Neural cell (in vitro differentiated cells): ENCODE results near the gene KCNJ16. TPM values are rescaled to one million over a fixed set of nuclear protein-coding genes. Genes with fewer than 3 reads are reported as not detected.

ENCODE experiments used
- H2AFZ ChIP-seq: fragments of 200-600, 300-800 bp; sonication (generic), shearing (Covaris generic); 2 replicates; pipeline ENCODE4 v1.6.0; 2014; ENCODE audit warnings: low read depth, mild to moderate bottlenecking, antibody characterized with exemption, low read length, moderate library complexity
- H3F3A ChIP-seq: fragments of 200-600 bp; shearing (Covaris generic); 2 replicates; pipeline ENCODE4 v1.6.1; 2016; ENCODE audit warnings: mild to moderate bottlenecking, moderate library complexity, mixed read lengths, antibody characterized with exemption, low read length; ENCODE audit not compliant: insufficient read depth, poor library complexity, severe bottlenecking
- H3K27ac ChIP-seq: fragments of 200-600, 300-800 bp; sonication (generic), shearing (Covaris generic); 2 replicates; pipeline ENCODE4 v1.5.1; 2014; ENCODE audit warnings: mild to moderate bottlenecking, low read length, moderate library complexity
- H3K27me3 ChIP-seq: fragments of 300-800, 200-600 bp; sonication (generic), shearing (Covaris generic); 2 replicates; pipeline ENCODE4 v1.6.0; 2014; ENCODE audit warnings: mild to moderate bottlenecking, low read depth, low read length, moderate library complexity; ENCODE audit not compliant: insufficient read depth
- H3K36me3 ChIP-seq: fragments of 300-800, 200-600 bp; sonication (generic), shearing (Covaris generic); 2 replicates; pipeline ENCODE4 v1.5.1; 2014; ENCODE audit warnings: mild to moderate bottlenecking, antibody characterized with exemption, low read length, moderate library complexity; ENCODE audit not compliant: insufficient read depth
- H3K4me2 ChIP-seq: fragments of 300-800, 200-600 bp; sonication (generic), shearing (Covaris generic); 2 replicates; pipeline ENCODE4 v1.6.0; 2014; ENCODE audit warnings: mild to moderate bottlenecking, low read length
- H3K4me3 ChIP-seq: fragments of 300-800, 200-600 bp; sonication (generic), shearing (Covaris generic); 2 replicates; pipeline ENCODE4 v1.5.1; 2014; ENCODE audit warnings: mild to moderate bottlenecking, low read length, moderate library complexity
- H3K79me2 ChIP-seq: fragments of 200-600 bp; shearing (Covaris generic); replicated peaks from 2 replicates; pipeline ENCODE4 v1.6.0; 2014; ENCODE audit warnings: mild to moderate bottlenecking, low read length, moderate library complexity; ENCODE audit not compliant: insufficient read depth
- H3K9ac ChIP-seq: fragments of 300-800, 200-600 bp; sonication (generic), shearing (Covaris generic); 2 replicates; pipeline ENCODE4 v1.6.1; 2016; ENCODE audit warnings: mild to moderate bottlenecking, low read length, mixed read lengths
- H3K9me2 ChIP-seq: fragments of 200-600 bp; shearing (Covaris generic); 2 replicates; pipeline ENCODE4 v1.6.1; 2016; ENCODE audit warnings: mild to moderate bottlenecking, low read length, mixed read lengths; ENCODE audit not compliant: insufficient read depth
- H3K9me3 ChIP-seq: fragments of 200-600, 300-800 bp; sonication (generic), shearing (Covaris generic); 2 replicates; pipeline ENCODE4 v1.6.1; 2016; ENCODE audit warnings: mild to moderate bottlenecking, mixed run types, low read length, moderate library complexity, mixed read lengths
- H4K20me1 ChIP-seq: fragments of 200-600 bp; shearing (Covaris generic); 2 replicates; pipeline ENCODE4 v1.6.1; 2016; ENCODE audit warnings: mild to moderate bottlenecking, mixed run types; ENCODE audit not compliant: insufficient read depth
- CTCF ChIP-seq: fragments of 450-650 bp; IDR thresholded peaks from 2 replicates; pipeline ENCODE4 v1.5.1; 2014; ENCODE audit warnings: antibody characterized with exemption, mild to moderate bottlenecking, moderate library complexity; ENCODE audit not compliant: poor library complexity, severe bottlenecking
- EP300 ChIP-seq: fragments of 450-650 bp; conservative IDR thresholded peaks from 2 replicates; pipeline ENCODE4 v1.6.1; 2014; ENCODE audit warnings: antibody characterized with exemption, mild to moderate bottlenecking, moderate library complexity; ENCODE audit not compliant: poor library complexity, severe bottlenecking
- EZH2 ChIP-seq: fragments of 200-600, 300-800 bp; shearing (Covaris generic), sonication (generic); IDR thresholded peaks from 2 replicates; pipeline ENCODE4 v1.6.1; 2014; ENCODE audit warnings: antibody characterized with exemption, low read length, borderline replicate concordance, mild to moderate bottlenecking; ENCODE audit not compliant: insufficient read depth, poor library complexity, severe bottlenecking
- MXI1 ChIP-seq: fragments of 450-650 bp; conservative IDR thresholded peaks from 2 replicates; pipeline ENCODE4 v1.6.1; 2014; ENCODE audit warnings: antibody characterized with exemption, mild to moderate bottlenecking; ENCODE audit not compliant: poor library complexity, severe bottlenecking
- POLR2AphosphoS5 ChIP-seq: IDR thresholded peaks from 2 replicates; pipeline ENCODE4 v1.6.1; 2012
- RAD21 ChIP-seq: fragments of 450-650 bp; conservative IDR thresholded peaks from 2 replicates; pipeline ENCODE4 v1.6.1; 2014; ENCODE audit warnings: antibody characterized with exemption, mild to moderate bottlenecking, moderate library complexity
- REST ChIP-seq: IDR thresholded peaks from 2 replicates; pipeline ENCODE4 v1.6.1; 2012; ENCODE audit warnings: borderline replicate concordance
- SMC3 ChIP-seq: fragments of 450-650 bp; conservative IDR thresholded peaks from 2 replicates; pipeline ENCODE4 v1.6.1; 2014; ENCODE audit warnings: antibody characterized with exemption, mild to moderate bottlenecking, moderate library complexity; ENCODE audit not compliant: poor library complexity
- TAF1 ChIP-seq: IDR thresholded peaks from 2 replicates; pipeline ENCODE4 v1.6.1; 2012; ENCODE audit warnings: low read depth
- polyA plus RNA-seq: library from polyadenylated mRNA; depleted of rRNA; stranded (reverse); fragments of >200 nt; gene quantifications from 2 replicates; pipeline ENCODE4 v1.2.3, GENCODE V29; 2014

The KCNJ16 gene
- polyA plus RNA-seq, 1 donor from 2014 or later, result 1.7 TPM

GRCh38 chr17:70116919-70117318 lies 41.9 kb downstream of the KCNJ16 start:
- Histone ChIP-seq H4K20me1 (no peaks in the 10 kb centered on the region), H3K4me3 (no peak overlapping the region), H3K4me2 (no peak overlapping the region), H3K79me2 (no peaks in the 10 kb centered on the region), H3K36me3 (no peaks in the 10 kb centered on the region), H3K9ac (no peak overlapping the region), H2AFZ (no peak overlapping the region), H3K27ac (no peak overlapping the region), H3K9me2 (no peaks in the 10 kb centered on the region), H3F3A (no peaks in the 10 kb centered on the region), H3K9me3 (no peaks in the 10 kb centered on the region), H3K27me3 (no peaks in the 10 kb centered on the region)
- TF ChIP-seq RAD21 (no peak), TAF1 (no peak), EP300 (no peak), EZH2 (no peak), SMC3 (no peak), CTCF (no peak), MXI1 (no peak), REST (no peak), POLR2AphosphoS5 (no peak)

- Histone ChIP-seq H3K9ac (no peak overlapping the region), H3K4me2 (no peak overlapping the region), H4K20me1 (no peaks in the 10 kb centered on the region), H3F3A (no peaks in the 10 kb centered on the region), H3K27me3 (no peaks in the 10 kb centered on the region), H3K4me3 (no peak overlapping the region), H3K9me3 (no peaks in the 10 kb centered on the region), H3K9me2 (no peaks in the 10 kb centered on the region), H2AFZ (no peak overlapping the region), H3K27ac (no peak overlapping the region), H3K79me2 (no peaks in the 10 kb centered on the region), H3K36me3 (no peaks in the 10 kb centered on the region)
- TF ChIP-seq CTCF (no peak), MXI1 (no peak), EZH2 (no peak), RAD21 (no peak), POLR2AphosphoS5 (no peak), REST (no peak), EP300 (no peak), SMC3 (no peak), TAF1 (no peak)
Observed at GRCh38 chr17:70119545-70119944, 44.5 kb downstream of the KCNJ16 start.
